PC-9 (cell line): Measurements from ENCODE around the gene CYBC1. TPM values are rescaled to one million over a fixed set of nuclear protein-coding genes. Genes with fewer than 3 reads are reported as not detected.

Experiments used
- Bru-seq: library from RNA; stranded (reverse); fragments of 400-500 nt; gene quantifications from one replicate; lab custom pipeline; 2021; lab: Mats Ljungman, UMichigan
- BruChase-seq, 2 experiments: library from RNA; stranded (reverse); fragments of 400-500 nt; gene quantifications; one replicate each; lab custom pipeline; 2021; lab: Mats Ljungman, UMichigan
- BruUV-seq: library from RNA; stranded (reverse); fragments of 400-500 nt; replicated peaks from 2 replicates; lab custom pipeline; 2021; lab: Mats Ljungman, UMichigan
- CTCF ChIA-PET: fragments of 300-600 bp; sonication (Branson Sonifier 250); formaldehyde crosslinking; loops from one replicate; lab custom pipeline; 2022; ENCODE audit warnings: antibody characterized with exemption; lab: Charles Lee
- POLR2A ChIA-PET: fragments of 300-600 bp; sonication (Branson Sonifier 250); formaldehyde crosslinking; loops from one replicate; lab custom pipeline; 2022; ENCODE audit warnings: antibody characterized with exemption; ENCODE audit not compliant: unreplicated experiment; lab: Charles Lee
- DNase-seq, 2 experiments: peaks; one replicate each; pipeline versions ENCODE4 v3.0.0 to v3.0.0-alpha.2; 2015 to 2022; ENCODE audit warnings: mixed read lengths in 1 of 2
- H2AFZ ChIP-seq: fragments of 200-600 bp; sonication (generic); 2 replicates; pipeline ENCODE4 v1.8.1; 2017; ENCODE audit warnings: antibody characterized with exemption
- H3F3A ChIP-seq: fragments of 200-600 bp; sonication (generic); 2 replicates; pipeline ENCODE4 v1.8.1; 2017; ENCODE audit warnings: antibody characterized with exemption, mild to moderate bottlenecking, low read depth; ENCODE audit not compliant: insufficient read depth
- H3K27ac ChIP-seq: fragments of 200-600 bp; sonication (generic); 2 replicates; pipeline ENCODE4 v1.6.1; 2016; ENCODE audit warnings: mixed run types
- H3K27me3 ChIP-seq: fragments of 200-600 bp; sonication (generic); 2 replicates; pipeline ENCODE4 v1.6.1; 2016; ENCODE audit warnings: low read depth, mixed run types; ENCODE audit not compliant: insufficient read depth
- H3K36me3 ChIP-seq: fragments of 200-600 bp; sonication (generic); 2 replicates; pipeline ENCODE4 v1.6.1; 2016; ENCODE audit warnings: low read depth, mixed run types
- H3K4me1 ChIP-seq: fragments of 200-600 bp; sonication (generic); replicated peaks from 2 replicates; pipeline ENCODE4 v1.6.1; 2016; ENCODE audit warnings: mixed run types; ENCODE audit not compliant: insufficient read depth
- H3K4me2 ChIP-seq: fragments of 200-600 bp; sonication (generic); 2 replicates; pipeline ENCODE4 v1.6.1; 2017; ENCODE audit warnings: mixed run types
- H3K4me3 ChIP-seq: fragments of 200-600 bp; sonication (generic); 2 replicates; pipeline ENCODE4 v1.6.1; 2016; ENCODE audit warnings: mixed run types
- H3K79me2 ChIP-seq: fragments of 200-600 bp; sonication (generic); 2 replicates; pipeline ENCODE4 v1.6.1; 2017; ENCODE audit warnings: low read depth, mixed run types
- H3K9me2 ChIP-seq: fragments of 200-600 bp; sonication (generic); 2 replicates; pipeline ENCODE4 v1.8.1; 2017; ENCODE audit warnings: mild to moderate bottlenecking; ENCODE audit not compliant: insufficient read depth
- H3K9me3 ChIP-seq: fragments of 200-600 bp; sonication (generic); 2 replicates; pipeline ENCODE4 v1.8.1; 2016; ENCODE audit warnings: low read depth; ENCODE audit not compliant: insufficient read depth
- H4K20me1 ChIP-seq: fragments of 200-600 bp; sonication (generic); 2 replicates; pipeline ENCODE4 v1.8.1; 2017; ENCODE audit not compliant: insufficient read depth
- CTCF ChIP-seq: fragments of 200-600 bp; sonication (generic); conservative IDR thresholded peaks from 2 replicates; pipeline ENCODE4 v1.6.1; 2017; ENCODE audit warnings: mixed run types, antibody characterized with exemption, mild to moderate bottlenecking, moderate library complexity
- EZH2 ChIP-seq: fragments of 200-600 bp; sonication (generic); IDR thresholded peaks from 2 replicates; pipeline ENCODE4 v1.8.0; 2017; ENCODE audit warnings: antibody characterized with exemption, low read depth
- intact Hi-C: fragments of 100-400 bp; cut with micrococcal nuclease; formaldehyde crosslinking; loops from one replicate; pipeline ENCODE4 v1.10.0; 2022; ENCODE audit not compliant: unreplicated experiment
- long read RNA-seq: library from polyadenylated mRNA; stranded (forward); transcript quantifications from one replicate; pipeline ENCODE4 v2.0.0, GENCODE V29; 2022
- total RNA-seq: library from RNA; stranded (reverse); gene quantifications from 2 replicates; pipeline ENCODE4 v1.2.3, GENCODE V29; 2021

Gene CYBC1
- total RNA-seq (77.9 and 78.4 TPM in 2 replicates), Bru-seq, nascent RNA (percentile 61 among the genes with signal in this experiment), BruChase-seq, experiment 1, labeled RNA remaining after a 2-hour chase (percentile 80 among the genes with signal in this experiment), BruChase-seq, experiment 2, labeled RNA remaining after a 6-hour chase (percentile 79 among the genes with signal in this experiment)
- long read RNA-seq, transcript CYBC1-216 (8 exons, 841 nt), result minor isoform, 5 of 63 reads
- long read RNA-seq, transcript CYBC1-201 (7 exons, 2,093 nt), result major isoform, 33 of 63 reads
- long read RNA-seq, partial matches to known transcripts, result 3 of 63 reads
- long read RNA-seq, other reads (novel, unspliced or antisense), result 13 of 63 reads

GRCh38 chr17:82450357-82451106, at the start of gene CYBC1:
Gene CYBC1, minus strand, starts transcription at chr17:82450752. Its CDS starts 1,498 bp downstream, at chr17:82449254.
- ChIA-PET POLR2A (no interaction called here), CTCF (interaction anchor here (0.6 kb wide), 1 partner anchor 66 kb away, joined by 6 read pairs; no protein-coding TSS in a partner anchor)
- Histone ChIP-seq H3K4me2 (peak within 1 kb of the TSS; percentile 98), H2AFZ (peak within 1 kb of the TSS; percentile 84), H3K27ac (peak within 1 kb of the TSS; percentile 43; the same call in 1 of the 2 replicates), H3K4me1 (peaks cover 12% of the 10 kb centered on the region; the same call in 1 of the 2 replicates), H3K4me3 (peak within 1 kb of the TSS; percentile 94), H3K9me3 (no peaks in the 10 kb centered on the region), H3F3A (no peaks in the 10 kb centered on the region), H3K27me3 (no peaks in the 10 kb centered on the region), H3K36me3 (no peaks in the 10 kb centered on the region), H4K20me1 (no peaks in the 10 kb centered on the region), H3K79me2 (peaks cover 10% of the 10 kb centered on the region; the same call in 1 of the 2 replicates), H3K9me2 (no peaks in the 10 kb centered on the region)
- peak; percentile 65 to 90 for DNase-seq
- BruUV-seq, result TSS peak; percentile 75
- intact Hi-C loops, result no loop called here
- no peak for TF ChIP-seq CTCF
- no peak for TF ChIP-seq EZH2

GRCh38 chr17:82497483-82498405, 47.2 kb upstream of the CYBC1 start:
- peak overlapping the region; percentile 87 for H3K4me2 ChIP-seq
- H3K4me3 ChIP-seq, result peak overlapping the region; percentile 60; the same call in 1 of the 2 replicates
- no peaks in the 10 kb centered on the region for H3K9me2 ChIP-seq
- ChIA-PET POLR2A (no interaction called here), CTCF (interaction anchor here (0.7 kb wide), 1 partner anchor 51 kb away, joined by 7 read pairs; no protein-coding TSS in a partner anchor)
- H4K20me1 ChIP-seq, result no peaks in the 10 kb centered on the region
- no TSS peak for BruUV-seq
- peak in 1 of 2 experiments; percentile 32 for DNase-seq
- peak overlapping the region; percentile 81 for H2AFZ ChIP-seq
- H3F3A ChIP-seq, result peaks cover 19% of the 10 kb centered on the region
- peaks cover 7% of the 10 kb centered on the region for H3K4me1 ChIP-seq
- H3K27ac ChIP-seq, result no peak overlapping the region
- H3K9me3 ChIP-seq, result no peaks in the 10 kb centered on the region
- no peaks in the 10 kb centered on the region for H3K27me3 ChIP-seq
- TF ChIP-seq EZH2 (no peak), CTCF (no peak)
- H3K36me3 ChIP-seq, result no peaks in the 10 kb centered on the region
- intact Hi-C loops, result loop anchor here (10.0 kb wide), 2 partner anchors 143 to 263 kb away; partner anchors contain the start of gene TEX19
- no peaks in the 10 kb centered on the region for H3K79me2 ChIP-seq
